Stimulated activated CD4-positive, alpha-beta T cell treated with anti-CD3 and anti-CD28 coated beads, Interleukin-2, amount 100 ng/mL, for 4 hours (primary cell): Measurements from ENCODE around the gene COL4A2.
"Not testable (repeated sequence)": the region's sequence is repeated elsewhere in the genome, so short reads cannot be mapped to it uniquely, and the experiment has no call there.

ENCODE experiments used
- DNase-seq: peaks from one replicate; pipeline ENCODE4 v3.0.0-alpha.2; 2020; ENCODE audit warnings: low read depth

COL4A2 gene

GRCh38 chr13:110517505-110518225 lies 210.6 kb downstream of the COL4A2 start:
- DNase-seq: no peak

- DNase-seq: no peak
These were observed 211.1 kb downstream of the COL4A2 start for GRCh38 chr13:110518226-110518525.

- DNase-seq: no peak
These were observed 211.5 kb downstream of the COL4A2 start for GRCh38 chr13:110518571-110518970.

- no peak for DNase-seq
These were observed 212.0 kb downstream of the COL4A2 start for GRCh38 chr13:110519046-110519445.

- DNase-seq: no peak
These were observed 212.4 kb downstream of the COL4A2 start for GRCh38 chr13:110519506-110519905.

- no peak for DNase-seq
These were observed 213.6 kb downstream of the COL4A2 start for GRCh38 chr13:110520431-110521295.

GRCh38 chr13:110521296-110521680 lies 214.2 kb downstream of the COL4A2 start:
- no peak for DNase-seq

- DNase-seq: no peak
These were observed 214.9 kb downstream of the COL4A2 start for GRCh38 chr13:110521946-110522345.

- DNase-seq: no peak
These were observed 215.6 kb downstream of the COL4A2 start for GRCh38 chr13:110522721-110523120.

- DNase-seq: no peak
These were observed 216.1 kb downstream of the COL4A2 start for GRCh38 chr13:110523180-110523579.

GRCh38 chr13:110523838-110524540 lies 216.9 kb downstream of the COL4A2 start:
- no peak for DNase-seq

- no peak for DNase-seq
These were observed 217.6 kb downstream of the COL4A2 start for GRCh38 chr13:110524541-110525257.

- no peak for DNase-seq
These were observed 218.5 kb downstream of the COL4A2 start for GRCh38 chr13:110525328-110526319.

- no peak for DNase-seq
These were observed 221.3 kb downstream of the COL4A2 start for GRCh38 chr13:110528371-110528770.

- DNase-seq: no peak
These were observed 221.8 kb downstream of the COL4A2 start for GRCh38 chr13:110528911-110529310.

- no peak for DNase-seq
These were observed 222.6 kb downstream of the COL4A2 start for GRCh38 chr13:110529522-110530311.

GRCh38 chr13:110531100-110531499 lies 224.0 kb downstream of the COL4A2 start:
- DNase-seq: no peak

- DNase-seq: no peak
These were observed 224.6 kb downstream of the COL4A2 start for GRCh38 chr13:110531671-110532083.

GRCh38 chr13:110532258-110532657 lies 225.2 kb downstream of the COL4A2 start:
- not testable (repeated sequence) for DNase-seq
